ENCODE measurements around the gene PRKACA.
"Not testable (repeated sequence)": the region's sequence is repeated elsewhere in the genome, so short reads cannot be mapped to it uniquely, and the experiment has no call there.

The PRKACA gene

DNA sequence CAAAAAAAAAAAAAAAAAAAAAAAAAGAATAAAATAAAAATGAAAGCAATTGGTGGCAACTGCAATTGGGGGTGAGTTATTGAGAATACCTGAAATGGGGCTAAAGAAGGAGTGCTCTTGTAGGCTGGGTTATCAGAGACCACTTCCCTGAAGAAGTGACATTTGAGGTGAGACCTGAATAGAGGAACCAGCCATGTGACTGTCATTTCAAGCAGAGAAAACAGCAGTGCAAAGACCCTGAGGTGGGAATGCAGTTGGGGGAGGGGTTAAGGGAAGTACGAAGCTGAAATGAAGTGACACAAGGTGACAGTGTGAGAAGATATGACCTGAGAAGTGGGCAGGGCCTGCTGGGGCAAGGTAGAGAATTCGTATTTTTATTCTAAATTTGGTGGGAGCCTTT lies 51.4 kb downstream of the PRKACA start:
- no peak for DNase-seq

- DNase-seq: peak; percentile 12
Measured at GRCh38 chr19:14063105-14063504, 54.5 kb downstream of the PRKACA start.

DNA sequence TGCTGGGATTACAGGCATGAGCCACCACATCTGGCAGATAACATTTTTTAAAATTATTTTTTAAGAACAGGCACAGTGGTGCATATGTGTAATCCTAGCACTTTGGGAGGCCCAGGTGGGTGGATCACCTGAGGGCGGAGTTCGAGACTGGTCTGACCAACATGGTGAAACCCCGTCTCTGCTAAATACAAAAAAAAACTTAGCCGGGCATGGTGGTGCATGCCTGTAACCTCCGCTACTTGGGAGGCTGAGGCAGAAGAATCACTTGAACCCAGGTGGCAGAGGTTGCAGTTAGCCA lies 55.1 kb downstream of the PRKACA start:
- DNase-seq: no peak

- no peak for DNase-seq
Measured at GRCh38 chr19:14061751-14062557, 55.6 kb downstream of the PRKACA start, which contains the start of gene PALM3. TSS of gene PALM3 (minus strand) at chr19:14062076. CDS start at chr19:14061980, 96 bp downstream.

DNA sequence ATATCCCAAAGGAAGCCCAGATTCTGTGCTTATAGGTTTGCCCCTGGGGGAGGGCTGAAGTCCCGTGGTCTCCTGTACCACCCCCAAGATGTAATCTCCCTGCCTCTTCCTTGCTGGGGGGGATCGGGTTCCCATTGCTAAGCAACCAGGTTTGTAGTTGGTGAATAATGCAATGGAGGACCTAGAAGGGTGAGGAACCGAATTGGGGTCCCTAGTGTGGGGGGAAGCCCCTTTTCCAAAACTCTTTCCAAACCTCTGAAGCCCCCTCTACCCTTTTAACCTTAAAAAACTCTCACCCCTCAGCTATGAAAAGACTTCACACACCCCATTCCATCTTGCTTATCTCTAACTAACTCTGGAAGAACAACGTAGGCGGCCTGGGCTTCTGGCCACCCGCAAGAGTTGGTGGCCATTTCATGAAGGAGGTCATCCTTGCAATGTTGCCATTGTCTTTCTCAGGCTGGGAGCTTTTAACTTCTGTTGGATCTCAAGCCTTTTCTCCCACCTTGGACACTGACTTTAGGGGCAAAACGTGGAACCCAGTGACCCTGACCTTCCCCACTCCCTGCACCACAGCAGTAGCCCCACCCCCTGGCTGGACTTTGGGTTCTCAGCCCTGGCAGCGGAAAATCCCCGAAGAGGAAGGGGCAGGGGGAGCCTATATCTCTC lies 56.3 kb downstream of the PRKACA start:
- no peak for DNase-seq

GRCh38 chr19:14059652-14060155 lies 57.9 kb downstream of the PRKACA start:
- no peak for DNase-seq

DNA sequence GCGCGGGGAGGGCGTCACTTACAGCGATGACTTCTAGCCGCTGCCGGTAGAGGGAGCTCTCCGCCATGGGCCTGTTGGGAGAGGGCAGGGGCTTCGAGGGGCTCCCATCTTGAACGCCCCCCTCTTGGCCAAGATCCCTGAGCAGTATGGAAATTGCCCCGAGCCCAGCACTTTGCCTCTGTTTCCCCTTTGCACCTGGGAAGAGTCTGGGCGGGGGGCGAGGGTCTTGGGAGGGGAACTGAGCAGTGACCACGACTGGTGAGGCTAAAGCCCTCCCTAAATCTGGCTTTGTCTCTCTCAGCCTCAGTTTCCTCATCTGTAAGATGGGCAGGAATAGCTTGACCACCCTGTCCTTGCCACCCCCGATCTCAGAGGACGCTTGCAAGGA lies 58.5 kb downstream of the PRKACA start:
- DNase-seq: no peak

DNA sequence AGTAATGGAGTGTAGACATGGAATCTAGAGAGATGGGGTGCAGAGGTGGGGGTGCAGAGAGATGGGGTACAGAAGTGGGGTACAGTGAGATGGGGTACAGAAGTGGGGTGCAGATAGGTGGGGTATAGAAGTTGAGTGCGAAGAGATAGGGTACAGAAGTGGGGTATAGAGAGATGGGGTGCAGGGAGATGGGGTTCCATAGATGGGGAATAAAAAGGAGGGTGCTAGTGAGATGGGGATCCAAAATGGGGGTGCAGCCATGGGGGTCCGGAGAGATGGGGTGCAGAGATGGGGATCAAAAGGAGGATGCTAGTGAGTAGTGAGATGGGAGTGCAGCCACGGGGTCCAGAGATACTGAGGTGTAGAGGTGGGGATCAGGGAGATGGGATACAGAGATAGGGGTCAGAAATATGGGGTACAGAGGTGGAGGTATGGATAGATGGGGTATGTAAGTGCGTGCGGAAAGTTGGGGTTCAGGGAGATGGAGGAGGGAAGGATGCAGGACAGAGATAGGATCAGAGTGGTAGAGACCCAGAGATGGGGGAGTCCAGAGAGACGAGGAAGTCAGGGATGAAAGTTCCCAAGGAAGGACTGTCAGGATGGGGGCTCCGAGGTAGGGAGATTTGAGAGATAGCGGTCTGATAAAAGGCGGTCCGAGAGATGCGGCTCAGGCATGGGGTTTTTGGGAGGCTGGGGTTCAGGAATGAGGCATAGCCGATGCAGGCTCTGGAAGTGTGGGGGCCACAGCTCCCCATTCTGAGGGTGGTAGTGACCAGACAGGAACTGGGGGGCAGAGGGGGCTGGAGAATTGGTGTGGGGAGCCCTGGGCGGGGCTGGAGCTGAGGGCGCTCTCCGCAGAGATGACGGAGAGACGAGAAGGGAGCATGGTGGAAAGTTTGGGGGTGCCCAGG lies 59.1 kb downstream of the PRKACA start:
- DNase-seq: no peak

GRCh38 chr19:14056741-14057356 lies 60.7 kb downstream of the PRKACA start:
- no peak for DNase-seq

- DNase-seq: no peak
Measured at GRCh38 chr19:14056069-14056666, 61.4 kb downstream of the PRKACA start.

GRCh38 chr19:14055396-14055795 lies 62.2 kb downstream of the PRKACA start:
- DNase-seq: no peak

DNA sequence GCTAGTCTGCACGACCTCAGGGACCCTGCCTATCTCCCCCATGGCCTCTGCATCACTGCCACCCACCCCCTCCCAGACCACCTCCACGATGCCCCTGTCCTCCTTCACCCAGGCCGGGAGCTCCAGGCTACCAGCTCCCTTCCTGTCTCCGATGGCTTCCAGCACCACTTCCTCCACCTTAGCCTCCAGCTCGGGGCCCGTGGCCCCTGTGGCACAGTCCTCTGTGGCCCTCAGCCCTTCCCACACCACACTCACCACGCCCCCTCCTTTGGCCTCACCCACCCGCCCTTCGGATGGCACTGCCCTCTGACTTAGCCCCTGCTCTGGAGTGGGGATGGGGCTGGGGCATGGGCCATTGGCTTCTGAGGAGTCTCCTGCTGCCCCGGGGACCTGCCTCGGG lies 62.8 kb downstream of the PRKACA start:
- DNase-seq: no peak

DNA sequence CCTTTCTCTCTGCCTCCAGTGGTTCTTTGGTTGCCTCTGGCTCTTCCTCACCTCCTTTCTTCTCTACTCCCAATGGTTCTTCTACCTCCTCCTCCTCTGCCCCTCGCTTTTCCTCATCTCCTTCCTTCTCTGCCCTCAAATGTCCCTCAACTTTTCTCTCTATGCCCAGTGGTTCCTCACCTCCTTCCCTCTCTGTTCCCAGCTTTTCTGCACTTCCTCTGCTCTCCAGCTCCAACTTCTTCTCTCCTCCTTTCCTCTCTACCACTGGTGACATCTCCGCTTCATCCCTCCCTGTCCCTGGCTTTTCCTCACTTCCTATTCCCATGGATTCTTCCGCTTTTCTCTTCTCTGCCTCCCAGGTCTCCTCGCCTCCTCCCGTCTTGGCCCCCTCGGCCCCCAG lies 63.5 kb downstream of the PRKACA start:
- DNase-seq: no peak

- DNase-seq: no peak
Measured at GRCh38 chr19:14053500-14053899, 64.1 kb downstream of the PRKACA start.

DNA sequence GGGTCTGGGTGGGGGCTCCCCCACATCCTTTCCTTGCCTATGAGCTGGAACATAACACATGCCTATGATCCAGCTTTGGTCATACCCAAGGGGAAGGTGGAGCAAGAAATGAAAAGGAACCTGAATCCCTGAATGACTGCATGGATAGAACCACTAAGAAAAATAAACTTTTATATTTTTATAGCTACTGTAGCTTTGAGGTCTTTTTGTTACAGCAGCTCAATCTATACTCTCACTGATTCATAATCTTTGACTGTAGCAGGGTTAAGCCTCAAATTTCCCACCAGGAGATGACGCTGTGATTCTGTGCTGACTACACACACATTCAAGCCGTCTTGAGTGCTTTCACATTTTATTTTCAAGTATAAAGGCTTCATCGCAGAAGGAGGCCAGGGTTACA lies 64.5 kb downstream of the PRKACA start:
- DNase-seq: no peak

GRCh38 chr19:14052470-14052869 lies 65.1 kb downstream of the PRKACA start:
- DNase-seq: no peak

DNA sequence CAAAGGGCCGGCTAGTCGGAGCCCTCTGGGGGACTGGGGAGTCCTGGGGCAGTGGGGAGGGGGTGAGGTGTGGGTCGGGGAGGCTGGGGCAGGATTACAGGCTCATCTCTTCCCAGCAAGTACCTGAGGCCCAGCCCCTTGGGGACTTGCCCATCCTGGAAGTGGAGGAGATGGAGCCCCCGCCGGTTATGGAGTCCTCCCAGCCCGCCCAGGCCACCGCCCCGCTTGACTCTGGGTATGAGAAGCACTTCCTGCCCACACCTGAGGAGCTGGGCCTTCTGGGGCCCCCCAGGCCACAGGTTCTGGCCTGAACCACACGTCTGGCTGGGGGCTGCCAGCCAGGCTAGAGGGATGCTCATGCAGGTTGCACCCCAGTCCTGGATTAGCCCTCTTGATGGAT lies 65.6 kb downstream of the PRKACA start:
- no peak for DNase-seq

DNA sequence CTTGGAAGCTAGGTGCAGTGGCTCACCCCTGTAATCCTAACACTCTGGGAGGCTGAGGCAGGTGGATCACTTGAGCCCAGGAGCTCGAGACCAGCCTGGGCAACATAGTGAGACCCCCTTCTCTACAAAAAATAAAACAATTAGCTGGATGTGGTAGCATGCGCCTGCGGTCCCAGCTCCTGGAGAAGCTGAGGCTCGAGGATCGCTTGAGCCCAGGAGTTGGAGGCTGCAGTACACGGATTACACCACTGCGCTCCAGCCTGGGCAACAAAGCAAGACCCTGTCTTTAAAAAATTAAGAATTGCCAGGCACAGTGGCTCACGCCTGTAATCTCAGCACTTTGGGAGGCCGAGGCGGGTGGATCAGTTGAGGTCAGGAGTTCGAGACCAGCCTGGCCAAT lies 66.6 kb downstream of the PRKACA start:
- DNase-seq: not testable (repeated sequence)

- no peak for DNase-seq
Measured at GRCh38 chr19:14050512-14050911, 67.0 kb downstream of the PRKACA start.

DNA sequence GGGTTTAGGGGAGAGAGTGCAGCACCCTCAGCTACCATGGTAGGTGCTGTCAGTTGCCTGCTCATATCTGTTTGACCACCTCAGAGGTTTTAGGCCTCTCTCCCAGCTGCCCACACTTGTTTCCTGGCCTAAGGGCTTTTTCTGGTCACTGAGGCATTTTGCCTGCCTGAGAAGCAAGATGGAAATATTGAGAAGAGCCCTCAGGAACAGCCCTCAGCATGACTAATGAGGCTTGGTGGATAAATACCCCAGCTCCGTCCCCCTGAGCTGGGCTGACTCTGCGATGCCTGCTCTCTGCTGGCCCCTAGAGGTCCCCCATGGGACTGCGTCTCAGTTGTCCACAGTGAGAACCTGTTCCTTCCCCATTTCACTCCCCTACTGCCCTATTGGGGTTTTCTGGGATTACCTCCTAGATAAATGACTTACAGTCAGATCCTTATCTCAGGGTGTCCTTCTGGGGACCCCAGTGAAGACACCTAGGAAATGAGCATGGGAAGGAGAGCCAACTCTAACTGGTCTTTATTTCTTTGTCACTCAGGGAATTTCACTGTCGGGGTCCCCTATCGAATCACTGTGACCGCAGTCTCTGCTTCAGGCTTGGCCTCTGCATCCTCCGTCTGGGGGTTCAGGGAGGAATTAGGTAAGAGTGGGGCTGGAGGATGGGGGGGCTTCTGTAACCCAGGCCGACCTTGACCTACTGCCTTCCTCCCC lies 69.0 kb downstream of the PRKACA start:
- no peak for DNase-seq

DNA sequence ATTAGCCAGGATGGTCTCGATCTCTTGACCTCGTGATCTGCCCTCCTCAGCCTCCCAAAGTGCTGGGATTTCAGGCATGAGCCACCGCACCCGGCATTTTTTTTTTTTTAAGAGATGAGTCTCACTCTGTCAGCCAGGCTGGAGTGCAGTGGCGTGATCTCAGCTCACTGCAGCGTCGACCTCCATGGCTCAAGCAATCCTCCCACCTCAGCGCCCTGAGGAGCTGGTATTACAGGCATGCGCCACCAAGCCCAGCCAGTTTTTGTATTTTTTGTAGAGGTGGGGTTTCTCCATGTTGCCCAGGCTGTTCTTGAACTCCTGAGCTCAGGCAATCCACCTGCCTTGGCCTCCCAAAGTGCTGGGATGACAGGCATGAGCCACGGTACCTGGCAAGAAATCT lies 69.7 kb downstream of the PRKACA start:
- not testable (repeated sequence) for DNase-seq
